SK-N-SH treated with all-trans-retinoic acid at 6 μM for 48 hours (cell line): ENCODE results near the gene SNAPC4.

Source experiments
- ATAC-seq: fragments of 200-7000 bp; cut with Tn5 transposase; 3 replicates; pipeline ENCODE4 v1.9.1; 2020; ENCODE audit warnings: mild to moderate bottlenecking, moderate library complexity
- ARNTL ChIP-seq: fragments of 450-650 bp; formaldehyde crosslinking; IDR thresholded peaks from 2 replicates; pipeline ENCODE4 v1.5.0; 2020; ENCODE audit warnings: low read depth, mild to moderate bottlenecking, moderate library complexity, borderline replicate concordance
- BACH2 ChIP-seq: fragments of 250-450 bp; sonication (Bioruptor Pico); IDR thresholded peaks from 2 replicates; pipeline ENCODE4 v1.9.0; 2021; ENCODE audit warnings: mild to moderate bottlenecking, borderline replicate concordance
- CSDC2 ChIP-seq: fragments of 250-450 bp; sonication (Bioruptor Pico); IDR thresholded peaks from 2 replicates; pipeline ENCODE4 v1.5.0; 2020; ENCODE audit warnings: mild to moderate bottlenecking, moderate library complexity
- ESRRG ChIP-seq: fragments of 250-450 bp; sonication (Bioruptor Pico); IDR thresholded peaks from 2 replicates; pipeline ENCODE4 v1.6.1; 2021; ENCODE audit warnings: mild to moderate bottlenecking
- GLIS3 ChIP-seq: fragments of 250-450 bp; sonication (Bioruptor Pico); IDR thresholded peaks from 2 replicates; pipeline ENCODE4 v1.5.0; 2020; ENCODE audit warnings: mild to moderate bottlenecking, moderate library complexity
- ISL1 ChIP-seq: fragments of 250-450 bp; sonication (Bioruptor Pico); IDR thresholded peaks from 2 replicates; pipeline ENCODE4 v2.1.2; 2022; ENCODE audit warnings: mild to moderate bottlenecking, moderate library complexity
- OSR1 ChIP-seq: fragments of 250-450 bp; sonication (Bioruptor Pico); IDR thresholded peaks from 2 replicates; pipeline ENCODE4 v1.8.0; 2022; ENCODE audit warnings: moderate library complexity, mild to moderate bottlenecking, inconsistent platforms
- PPARA ChIP-seq: fragments of 250-450 bp; sonication (Bioruptor Pico); IDR thresholded peaks from 2 replicates; pipeline ENCODE4 v1.5.0; 2020; ENCODE audit warnings: mild to moderate bottlenecking, borderline replicate concordance
- RARB ChIP-seq: fragments of 250-450 bp; sonication (Bioruptor Pico); IDR thresholded peaks from 2 replicates; pipeline ENCODE4 v1.8.0; 2021; ENCODE audit warnings: mild to moderate bottlenecking, moderate library complexity
- TCF4 ChIP-seq: fragments of 250-450 bp; sonication (Bioruptor Pico); IDR thresholded peaks from 2 replicates; pipeline ENCODE4 v1.8.0; 2021; ENCODE audit warnings: mild to moderate bottlenecking, moderate library complexity, borderline replicate concordance
- ZC3H10 ChIP-seq: fragments of 250-450 bp; sonication (Bioruptor Pico); IDR thresholded peaks from 2 replicates; pipeline ENCODE4 v1.5.1; 2021; ENCODE audit warnings: mild to moderate bottlenecking, moderate library complexity
- ZFP3 ChIP-seq: fragments of 250-450 bp; sonication (Bioruptor Pico); IDR thresholded peaks from 2 replicates; pipeline ENCODE4 v1.5.0; 2020; ENCODE audit warnings: mild to moderate bottlenecking, moderate library complexity
- ZFP30 ChIP-seq: fragments of 450-650 bp; formaldehyde crosslinking; IDR thresholded peaks from 2 replicates; pipeline ENCODE4 v1.5.0; 2022; ENCODE audit warnings: mild to moderate bottlenecking, moderate library complexity
- ZNF565 ChIP-seq: fragments of 450-650 bp; formaldehyde crosslinking; conservative IDR thresholded peaks from 2 replicates; pipeline ENCODE4 v1.5.0; 2020; ENCODE audit warnings: low read depth, mild to moderate bottlenecking, moderate library complexity
- ZNF70 ChIP-seq: fragments of 450-650 bp; formaldehyde crosslinking; IDR thresholded peaks from 2 replicates; pipeline ENCODE4 v1.5.0; 2020; ENCODE audit warnings: mild to moderate bottlenecking, moderate library complexity
- ZNF8 ChIP-seq: fragments of 450-650 bp; formaldehyde crosslinking; IDR thresholded peaks from 2 replicates; pipeline ENCODE4 v1.5.0; 2020; ENCODE audit warnings: mild to moderate bottlenecking, moderate library complexity
- TF ChIP-seq, protein P1 (sequence below): fragments of 250-450 bp; sonication (Bioruptor Pico); IDR thresholded peaks from 2 replicates; pipeline ENCODE4 v1.5.1; 2020; ENCODE audit warnings: low read depth, mild to moderate bottlenecking, moderate library complexity
- TF ChIP-seq, protein P2 (sequence below): fragments of 250-450 bp; sonication (Bioruptor Pico); IDR thresholded peaks from 2 replicates; pipeline ENCODE4 v1.8.0; 2020; ENCODE audit warnings: mild to moderate bottlenecking, moderate library complexity, borderline replicate concordance
- TF ChIP-seq, protein P3 (sequence below): fragments of 250-450 bp; sonication (Bioruptor Pico); IDR thresholded peaks from 2 replicates; pipeline ENCODE4 v1.5.0; 2020; ENCODE audit warnings: mild to moderate bottlenecking, moderate library complexity
- TF ChIP-seq, protein P4 (sequence below): fragments of 250-450 bp; sonication (Bioruptor Pico); IDR thresholded peaks from 2 replicates; pipeline ENCODE4 v1.5.1; 2021; ENCODE audit warnings: mild to moderate bottlenecking, moderate library complexity

The SNAPC4 gene

GRCh38 chr9:136393531-136393930 lies 6.4 kb downstream of the SNAPC4 start (continued):
- TF ChIP-seq, protein P1, sequence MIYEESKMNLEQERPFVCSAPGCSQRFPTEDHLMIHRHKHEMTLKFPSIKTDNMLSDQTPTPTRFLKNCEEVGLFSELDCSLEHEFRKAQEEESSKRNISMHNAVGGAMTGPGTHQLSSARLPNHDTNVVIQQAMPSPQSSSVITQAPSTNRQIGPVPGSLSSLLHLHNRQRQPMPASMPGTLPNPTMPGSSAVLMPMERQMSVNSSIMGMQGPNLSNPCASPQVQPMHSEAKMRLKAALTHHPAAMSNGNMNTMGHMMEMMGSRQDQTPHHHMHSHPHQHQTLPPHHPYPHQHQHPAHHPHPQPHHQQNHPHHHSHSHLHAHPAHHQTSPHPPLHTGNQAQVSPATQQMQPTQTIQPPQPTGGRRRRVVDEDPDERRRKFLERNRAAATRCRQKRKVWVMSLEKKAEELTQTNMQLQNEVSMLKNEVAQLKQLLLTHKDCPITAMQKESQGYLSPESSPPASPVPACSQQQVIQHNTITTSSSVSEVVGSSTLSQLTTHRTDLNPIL, result no peak
- TF ChIP-seq ZNF70 (CRISPR knock-in tag), result no peak
- no peak for TF ChIP-seq ISL1 (CRISPR knock-in tag)
- no peak for TF ChIP-seq ZFP30
- no peak for TF ChIP-seq PPARA (CRISPR knock-in tag)
- no peak for TF ChIP-seq ZFP3 (CRISPR knock-in tag)

- no peak; the same call in none of the 3 replicates for ATAC-seq
- TF ChIP-seq TCF4 (CRISPR knock-in tag), result no peak
- TF ChIP-seq, protein P2, sequence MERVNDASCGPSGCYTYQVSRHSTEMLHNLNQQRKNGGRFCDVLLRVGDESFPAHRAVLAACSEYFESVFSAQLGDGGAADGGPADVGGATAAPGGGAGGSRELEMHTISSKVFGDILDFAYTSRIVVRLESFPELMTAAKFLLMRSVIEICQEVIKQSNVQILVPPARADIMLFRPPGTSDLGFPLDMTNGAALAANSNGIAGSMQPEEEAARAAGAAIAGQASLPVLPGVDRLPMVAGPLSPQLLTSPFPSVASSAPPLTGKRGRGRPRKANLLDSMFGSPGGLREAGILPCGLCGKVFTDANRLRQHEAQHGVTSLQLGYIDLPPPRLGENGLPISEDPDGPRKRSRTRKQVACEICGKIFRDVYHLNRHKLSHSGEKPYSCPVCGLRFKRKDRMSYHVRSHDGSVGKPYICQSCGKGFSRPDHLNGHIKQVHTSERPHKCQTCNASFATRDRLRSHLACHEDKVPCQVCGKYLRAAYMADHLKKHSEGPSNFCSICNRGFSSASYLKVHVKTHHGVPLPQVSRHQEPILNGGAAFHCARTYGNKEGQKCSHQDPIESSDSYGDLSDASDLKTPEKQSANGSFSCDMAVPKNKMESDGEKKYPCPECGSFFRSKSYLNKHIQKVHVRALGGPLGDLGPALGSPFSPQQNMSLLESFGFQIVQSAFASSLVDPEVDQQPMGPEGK (CRISPR knock-in tag), result no peak
- no peak for TF ChIP-seq BACH2
- TF ChIP-seq, protein P3, sequence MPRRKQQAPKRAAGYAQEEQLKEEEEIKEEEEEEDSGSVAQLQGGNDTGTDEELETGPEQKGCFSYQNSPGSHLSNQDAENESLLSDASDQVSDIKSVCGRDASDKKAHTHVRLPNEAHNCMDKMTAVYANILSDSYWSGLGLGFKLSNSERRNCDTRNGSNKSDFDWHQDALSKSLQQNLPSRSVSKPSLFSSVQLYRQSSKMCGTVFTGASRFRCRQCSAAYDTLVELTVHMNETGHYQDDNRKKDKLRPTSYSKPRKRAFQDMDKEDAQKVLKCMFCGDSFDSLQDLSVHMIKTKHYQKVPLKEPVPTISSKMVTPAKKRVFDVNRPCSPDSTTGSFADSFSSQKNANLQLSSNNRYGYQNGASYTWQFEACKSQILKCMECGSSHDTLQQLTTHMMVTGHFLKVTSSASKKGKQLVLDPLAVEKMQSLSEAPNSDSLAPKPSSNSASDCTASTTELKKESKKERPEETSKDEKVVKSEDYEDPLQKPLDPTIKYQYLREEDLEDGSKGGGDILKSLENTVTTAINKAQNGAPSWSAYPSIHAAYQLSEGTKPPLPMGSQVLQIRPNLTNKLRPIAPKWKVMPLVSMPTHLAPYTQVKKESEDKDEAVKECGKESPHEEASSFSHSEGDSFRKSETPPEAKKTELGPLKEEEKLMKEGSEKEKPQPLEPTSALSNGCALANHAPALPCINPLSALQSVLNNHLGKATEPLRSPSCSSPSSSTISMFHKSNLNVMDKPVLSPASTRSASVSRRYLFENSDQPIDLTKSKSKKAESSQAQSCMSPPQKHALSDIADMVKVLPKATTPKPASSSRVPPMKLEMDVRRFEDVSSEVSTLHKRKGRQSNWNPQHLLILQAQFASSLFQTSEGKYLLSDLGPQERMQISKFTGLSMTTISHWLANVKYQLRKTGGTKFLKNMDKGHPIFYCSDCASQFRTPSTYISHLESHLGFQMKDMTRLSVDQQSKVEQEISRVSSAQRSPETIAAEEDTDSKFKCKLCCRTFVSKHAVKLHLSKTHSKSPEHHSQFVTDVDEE (CRISPR knock-in tag), result no peak
- no peak for TF ChIP-seq ZNF8 (CRISPR knock-in tag)
- TF ChIP-seq GLIS3 (CRISPR knock-in tag), result no peak
- no peak for TF ChIP-seq RARB
- TF ChIP-seq, protein P4, sequence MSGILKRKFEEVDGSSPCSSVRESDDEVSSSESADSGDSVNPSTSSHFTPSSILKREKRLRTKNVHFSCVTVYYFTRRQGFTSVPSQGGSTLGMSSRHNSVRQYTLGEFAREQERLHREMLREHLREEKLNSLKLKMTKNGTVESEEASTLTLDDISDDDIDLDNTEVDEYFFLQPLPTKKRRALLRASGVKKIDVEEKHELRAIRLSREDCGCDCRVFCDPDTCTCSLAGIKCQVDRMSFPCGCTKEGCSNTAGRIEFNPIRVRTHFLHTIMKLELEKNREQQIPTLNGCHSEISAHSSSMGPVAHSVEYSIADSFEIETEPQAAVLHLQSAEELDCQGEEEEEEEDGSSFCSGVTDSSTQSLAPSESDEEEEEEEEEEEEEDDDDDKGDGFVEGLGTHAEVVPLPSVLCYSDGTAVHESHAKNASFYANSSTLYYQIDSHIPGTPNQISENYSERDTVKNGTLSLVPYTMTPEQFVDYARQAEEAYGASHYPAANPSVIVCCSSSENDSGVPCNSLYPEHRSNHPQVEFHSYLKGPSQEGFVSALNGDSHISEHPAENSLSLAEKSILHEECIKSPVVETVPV (CRISPR knock-in tag), result no peak
- no peak for TF ChIP-seq ARNTL (CRISPR knock-in tag)
- no peak for TF ChIP-seq CSDC2 (CRISPR knock-in tag)
- TF ChIP-seq ZC3H10 (CRISPR knock-in tag), result no peak
- TF ChIP-seq ZNF70 (CRISPR knock-in tag), result no peak
- TF ChIP-seq ESRRG, result no peak
- TF ChIP-seq ZNF565 (CRISPR knock-in tag), result no peak
- no peak for TF ChIP-seq OSR1 (CRISPR knock-in tag)
- no peak for TF ChIP-seq ZFP3 (CRISPR knock-in tag)
- TF ChIP-seq ZFP30, result no peak
- TF ChIP-seq, all 23 proteins: peak for 0
These were observed 7.2 kb downstream of the SNAPC4 start for GRCh38 chr9:136392538-136393449.

DNA sequence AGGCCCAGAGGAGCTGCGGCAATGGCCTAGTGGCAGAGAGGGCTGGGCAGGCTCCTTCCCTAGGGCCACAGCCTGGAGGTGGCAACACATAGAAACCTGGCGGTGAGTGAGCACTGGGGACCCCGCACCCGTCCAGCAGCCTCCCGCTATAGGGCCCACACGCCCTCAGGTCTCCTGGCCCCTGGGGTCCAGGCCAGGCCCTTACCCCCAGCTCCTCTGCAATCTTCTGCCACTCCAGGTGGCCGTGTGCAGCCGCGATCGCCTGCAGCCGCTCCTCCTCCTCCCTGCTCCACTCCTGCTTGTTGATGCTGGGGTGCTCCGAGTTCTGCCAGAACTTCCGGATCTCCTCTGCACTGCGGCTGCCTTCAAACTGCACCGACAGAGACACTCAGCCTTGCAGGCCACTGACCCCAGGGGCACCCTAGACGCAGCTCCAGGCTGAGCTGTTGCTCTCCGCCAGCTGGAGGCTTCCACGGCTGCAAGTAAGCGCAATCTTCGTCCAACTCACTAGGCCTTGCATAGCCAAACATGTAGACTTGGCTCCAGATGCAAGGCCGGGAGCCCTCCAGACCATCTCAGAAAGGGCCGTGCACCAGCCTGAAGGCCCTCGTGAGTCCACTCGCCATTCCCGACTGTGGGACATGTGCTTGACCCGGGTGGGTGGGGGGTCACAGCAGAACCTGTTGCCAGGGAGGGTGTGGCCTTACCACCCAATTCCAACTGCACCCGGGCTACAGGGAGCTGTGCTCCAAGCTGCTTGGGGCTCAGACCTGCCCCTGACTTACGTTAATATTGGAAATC lies 8.0 kb downstream of the SNAPC4 start:
- no peak; the same call in 2 of the 3 replicates for ATAC-seq
- TF ChIP-seq OSR1 (CRISPR knock-in tag), result no peak
- TF ChIP-seq RARB, result no peak

GRCh38 chr9:136389396-136389795 lies 10.6 kb downstream of the SNAPC4 start:
- TF ChIP-seq GLIS3 (CRISPR knock-in tag), result no peak
- no peak for ATAC-seq
